Fibroblast of skin of left quadriceps (primary cell): Measurements from ENCODE around the gene CD101.

Experiments used
- DNase-seq, 2 experiments: peaks; one replicate each; pipeline ENCODE4 v3.0.0-alpha.2; 2013; ENCODE audit warnings: low read depth in 2 of 2

CD101 gene

GRCh38 chr1:117015724-117016123 lies 14.2 kb downstream of the CD101 start:
- DNase-seq = no peak

- no peak for DNase-seq
Measured at GRCh38 chr1:117017062-117017461, 15.5 kb downstream of the CD101 start.

GRCh38 chr1:117017648-117018047 lies 16.1 kb downstream of the CD101 start:
- DNase-seq = no peak

GRCh38 chr1:117020526-117021156 lies 19.1 kb downstream of the CD101 start:
- no peak for DNase-seq

- DNase-seq = no peak
Measured at GRCh38 chr1:117022114-117022513, 20.6 kb downstream of the CD101 start.

GRCh38 chr1:117025568-117025967 lies 24.0 kb downstream of the CD101 start:
- no peak for DNase-seq

GRCh38 chr1:117026361-117026760 lies 24.8 kb downstream of the CD101 start:
- no peak for DNase-seq

- DNase-seq = no peak
Measured at GRCh38 chr1:117029685-117030084, 28.1 kb downstream of the CD101 start.

- no peak for DNase-seq
Measured at GRCh38 chr1:117030271-117030877, 28.8 kb downstream of the CD101 start.

GRCh38 chr1:117032266-117032665 lies 30.7 kb downstream of the CD101 start:
- no peak for DNase-seq

- no peak for DNase-seq
Measured at GRCh38 chr1:117032681-117033539, 31.4 kb downstream of the CD101 start.

GRCh38 chr1:117033772-117034171 lies 32.2 kb downstream of the CD101 start:
- DNase-seq = no peak

- DNase-seq = no peak
Measured at GRCh38 chr1:117034791-117035290, 33.3 kb downstream of the CD101 start.

- no peak for DNase-seq
Measured at GRCh38 chr1:117036018-117036461, 34.5 kb downstream of the CD101 start.

- DNase-seq = no peak
Measured at GRCh38 chr1:117037802-117038201, 36.2 kb downstream of the CD101 start.

GRCh38 chr1:117038236-117038635 lies 36.7 kb downstream of the CD101 start:
- no peak for DNase-seq

- DNase-seq = no peak
Measured at GRCh38 chr1:117044217-117044616, 42.7 kb downstream of the CD101 start.

GRCh38 chr1:117045644-117046043 lies 44.1 kb downstream of the CD101 start:
- no peak for DNase-seq

GRCh38 chr1:117046781-117047180 lies 45.2 kb downstream of the CD101 start:
- no peak for DNase-seq

GRCh38 chr1:117047271-117047670 lies 45.7 kb downstream of the CD101 start:
- no peak for DNase-seq

- no peak for DNase-seq
Measured at GRCh38 chr1:117049857-117050256, 48.3 kb downstream of the CD101 start.

- DNase-seq = no peak
Measured at GRCh38 chr1:117051224-117052064, 49.9 kb downstream of the CD101 start.
